Measurements from ENCODE around the gene MRPS7. TPM values are rescaled to one million over a fixed set of nuclear protein-coding genes. Genes with fewer than 3 reads are reported as not detected.

The MRPS7 gene
- total and polyA plus RNA-seq, 2 donors (not counting 1 experiment from before 2014, with no cell fraction given), result 25.1 to 42.6 TPM

- POLR2A ChIA-PET, result interaction anchor here (0.6 to 1.6 kb wide), 4 partner anchors 17 to 92 kb away, joined by 3 to 10 read pairs (median 3); partner anchors contain the start of genes GGA3, MIF4GD and MRPS7
- peak overlapping the region; percentile 53 for H3K4me2 ChIP-seq (replicated peaks; ENCODE audit: low read depth, low read length, poor library complexity, severe bottlenecking)
- DNase-seq, result peak; percentile 76
- peak overlapping the region in 1 of 5 experiments; percentile 6 for H3K4me3 ChIP-seq (ENCODE audit: control extremely low read depth in 1 of 5, extremely low read depth in 1 of 5, insufficient read depth in 1 of 5, low read depth in 2 of 5, low read length in 4 of 5)
- H3K27me3 ChIP-seq (replicated peaks in 1 of 4; ENCODE audit: control extremely low read depth in 1 of 4, control insufficient read depth in 3 of 4, insufficient read depth in 4 of 4, low read length in 3 of 4), result no peaks in the 10 kb centered on the region
- peaks cover 16 to 66% of the 10 kb centered on the region in 2 donors for H3K4me1 ChIP-seq (ENCODE audit: control insufficient read depth in 2 of 2, insufficient read depth in 2 of 2, low read length in 2 of 2)
- TF ChIP-seq EZH2 (IDR thresholded peaks at IDR 0.05; ENCODE audit: borderline replicate concordance, insufficient read depth, low read depth, low read length, poor library complexity, severe bottlenecking) (no peak), CTCF (IDR thresholded peaks at IDR 0.05) (no peak)
- ATAC-seq (ENCODE audit: low read depth), result peak; percentile 73
- peak overlapping the region; percentile 94 for H3K27ac Mint-ChIP-seq
- H3K9me3 ChIP-seq (ENCODE audit: control extremely low read depth in 1 of 3, control insufficient read depth in 2 of 3, insufficient read depth in 1 of 3, low read length in 2 of 3), result no peaks in the 10 kb centered on the region
- no peaks in the 10 kb centered on the region for H3K27me3 Mint-ChIP-seq
- intact Hi-C loops (cut with micrococcal nuclease), result loop anchor here (1.0 kb wide), 1 partner anchor 17 kb away; the partner anchor contains the start of genes GGA3 and MRPS7
- H3K4me3 Mint-ChIP-seq, result peak overlapping the region; percentile 81
- H3K36me3 ChIP-seq (replicated peaks in 1 of 2; ENCODE audit: control extremely low read depth in 1 of 2, control insufficient read depth in 1 of 2, extremely low read depth in 1 of 2, insufficient read depth in 2 of 2, low read length in 1 of 2), result peaks cover 0 to 77% of the 10 kb centered on the region in 2 experiments
- no peak overlapping the region for H3K9ac ChIP-seq (ENCODE audit: low read length)
- CTCF ChIA-PET, result interaction anchor here (0.7 to 3.3 kb wide), 5 partner anchors 17 to 168 kb away, joined by 3 to 23 read pairs (median 4); partner anchors contain the start of genes GGA3, MRPS7 and SLC25A19
- H3K27ac ChIP-seq (ENCODE audit: low read length in 2 of 2), result peak overlapping the region; percentile 36 to 80
- H4K20me1 ChIP-seq (ENCODE audit: control insufficient read depth, insufficient read depth, low read length, poor library complexity, severe bottlenecking), result peaks cover 30% of the 10 kb centered on the region
- H3K4me1 Mint-ChIP-seq, result peaks cover 41% of the 10 kb centered on the region
- H3K9me3 Mint-ChIP-seq (ENCODE audit: insufficient read depth), result no peaks in the 10 kb centered on the region
- WGBS (ENCODE audit: insufficient coverage), result 60% methylated on average over 19 of the region's 22 CpGs
- H3K79me2 ChIP-seq (ENCODE audit: control insufficient read depth, insufficient read depth, low read length), result peaks cover 44% of the 10 kb centered on the region
- no peak overlapping the region for H2AFZ ChIP-seq (ENCODE audit: insufficient read depth, low read depth, low read length, poor library complexity, severe bottlenecking)
These were observed 17.4 kb upstream of the MRPS7 start for GRCh38 chr17:75244133-75244866.

GRCh38 chr17:75245011-75245410, 16.7 kb upstream of the MRPS7 start:
- CTCF ChIA-PET, result interaction anchor here (0.6 to 3.3 kb wide), 4 partner anchors 13 to 167 kb away, joined by 3 to 23 read pairs (median 4); partner anchors contain the start of genes GGA3 and MRPS7
- H3K9me3 Mint-ChIP-seq (ENCODE audit: insufficient read depth), result no peaks in the 10 kb centered on the region
- 87% methylated on average over 4 of the region's 6 CpGs for WGBS (ENCODE audit: insufficient coverage)
- peaks cover 37% of the 10 kb centered on the region for H4K20me1 ChIP-seq (ENCODE audit: control insufficient read depth, insufficient read depth, low read length, poor library complexity, severe bottlenecking)
- peak overlapping the region; percentile 36 to 80 for H3K27ac ChIP-seq (ENCODE audit: low read length in 2 of 2)
- intact Hi-C loops (cut with micrococcal nuclease), result no loop called here
- TF ChIP-seq EZH2 (IDR thresholded peaks at IDR 0.05; ENCODE audit: borderline replicate concordance, insufficient read depth, low read depth, low read length, poor library complexity, severe bottlenecking), result no peak
- no peak for TF ChIP-seq CTCF (IDR thresholded peaks at IDR 0.05)
- peaks cover 51% of the 10 kb centered on the region for H3K79me2 ChIP-seq (ENCODE audit: control insufficient read depth, insufficient read depth, low read length)
- DNase-seq (no peak), ATAC-seq (ENCODE audit: low read depth) (no peak)
- H3K9ac ChIP-seq (ENCODE audit: low read length), result no peak overlapping the region
- peak overlapping the region; percentile 94 for H3K27ac Mint-ChIP-seq
- no peaks in the 10 kb centered on the region for H3K27me3 Mint-ChIP-seq
- H3K4me2 ChIP-seq (replicated peaks; ENCODE audit: low read depth, low read length, poor library complexity, severe bottlenecking), result peak overlapping the region; percentile 53
- H3K4me1 ChIP-seq (ENCODE audit: control insufficient read depth in 2 of 2, insufficient read depth in 2 of 2, low read length in 2 of 2), result peaks cover 23 to 73% of the 10 kb centered on the region in 2 donors
- H3K4me1 Mint-ChIP-seq, result peaks cover 48% of the 10 kb centered on the region
- peak overlapping the region; percentile 81 for H3K4me3 Mint-ChIP-seq
- POLR2A ChIA-PET, result interaction anchor here (1.1 to 1.6 kb wide), 2 partner anchors 16 to 26 kb away, joined by 3 to 10 read pairs; partner anchors contain the start of genes GGA3, MIF4GD and MRPS7
- H2AFZ ChIP-seq (ENCODE audit: insufficient read depth, low read depth, low read length, poor library complexity, severe bottlenecking), result no peak overlapping the region
- H3K27me3 ChIP-seq (replicated peaks in 1 of 4; ENCODE audit: control extremely low read depth in 1 of 4, control insufficient read depth in 3 of 4, insufficient read depth in 4 of 4, low read length in 3 of 4), result no peaks in the 10 kb centered on the region
- no peaks in the 10 kb centered on the region for H3K9me3 ChIP-seq (ENCODE audit: control extremely low read depth in 1 of 3, control insufficient read depth in 2 of 3, insufficient read depth in 1 of 3, low read length in 2 of 3)
- H3K4me3 ChIP-seq (ENCODE audit: control extremely low read depth in 1 of 5, extremely low read depth in 1 of 5, insufficient read depth in 1 of 5, low read depth in 2 of 5, low read length in 4 of 5), result peak overlapping the region in 1 of 5 experiments; percentile 6
- peaks cover 0 to 70% of the 10 kb centered on the region in 2 experiments for H3K36me3 ChIP-seq (replicated peaks in 1 of 2; ENCODE audit: control extremely low read depth in 1 of 2, control insufficient read depth in 1 of 2, extremely low read depth in 1 of 2, insufficient read depth in 2 of 2, low read length in 1 of 2)
